Measurements from ENCODE around the gene CA5A. TPM values are rescaled to one million over a fixed set of nuclear protein-coding genes. Genes with fewer than 3 reads are reported as not detected.
A peak's percentile ranks its signal among the peaks of the same experiment; 100 is the strongest.

Gene CA5A
- total and polyA plus RNA-seq, 9 of the 15 experiments (the other 6 are each of a cell fraction or from before 2014, with no cell fraction given): not detected

- H3K4me2 ChIP-seq (ENCODE audit: insufficient read depth, low read length): no peak overlapping the region
- no peaks in the 10 kb centered on the region for H3K36me3 ChIP-seq (ENCODE audit: control insufficient read depth, insufficient read depth, low read length)
- H4K20me1 ChIP-seq (replicated peaks; ENCODE audit: control insufficient read depth, insufficient read depth, low read length): no peaks in the 10 kb centered on the region
- WGBS (ENCODE audit: insufficient coverage, low coverage, missing lambda C conversion rate): 41% methylated on average over 10 of the region's 10 CpGs
- POLR2A ChIA-PET: no interaction called here
- H3K27ac ChIP-seq (ENCODE audit: extremely low read depth, low read depth, low read length): no peak overlapping the region
- DNase-seq (ENCODE audit: extremely low read depth in 1 of 4, low spot score in 3 of 4): no peak
- H3K4me3 ChIP-seq: no peak overlapping the region
- H3K4me1 ChIP-seq (replicated peaks in 1 of 2; ENCODE audit: control insufficient read depth in 2 of 2, insufficient read depth in 2 of 2, low read length in 2 of 2): peaks cover 10 to 30% of the 10 kb centered on the region in 2 experiments; a peak in 4 of 5 replicates
- intact Hi-C loops (cut with micrococcal nuclease): no loop called here
- no peaks in the 10 kb centered on the region for H3K9me1 ChIP-seq (ENCODE audit: control insufficient read depth, insufficient read depth, low read length)
- no peak for TF ChIP-seq ZNF583 (CRISPR knock-in tag; IDR thresholded peaks at IDR 0.05)
- TF ChIP-seq ZBTB26 (CRISPR knock-in tag; IDR thresholded peaks at IDR 0.05): no peak
- no peak for TF ChIP-seq KLF10 (CRISPR knock-in tag; IDR thresholded peaks at IDR 0.05)
- no peak for TF ChIP-seq IFI16 (CRISPR knock-in tag; IDR thresholded peaks at IDR 0.05)
- peak; percentile 39; the same call in 1 of the 2 replicates for TF ChIP-seq C11orf30 (IDR thresholded peaks at IDR 0.05; ENCODE audit: low read depth)
- 0 out of 4 replicates have a peak, but pooled peaks of 1 of the 2 experiments have one; percentile 4 for TF ChIP-seq RAD21 (CRISPR knock-in tag; conservative IDR thresholded peaks at IDR 0.05 in 1 of 2, IDR thresholded peaks at IDR 0.05 in 1 of 2)
- TF ChIP-seq PTBP1 (IDR thresholded peaks at IDR 0.05; ENCODE audit: low read depth, low read length): no peak
- TF ChIP-seq CTCF (IDR thresholded peaks at IDR 0.05 in 2 of 3, conservative IDR thresholded peaks at IDR 0.05 in 1 of 3; ENCODE audit: insufficient read depth in 2 of 3, low read depth in 1 of 3, low read length in 3 of 3): peak in 2 of 3 experiments; percentile 11 to 17; a peak in 2 of 6 replicates
- TF ChIP-seq MAFK (IDR thresholded peaks at IDR 0.05; ENCODE audit: low read length): peak; percentile 24; the same call in 1 of the 2 replicates
- TF ChIP-seq ZNF639 (CRISPR knock-in tag; conservative IDR thresholded peaks at IDR 0.05 in 1 of 2, IDR thresholded peaks at IDR 0.05 in 1 of 2): no peak
- no peak for TF ChIP-seq ZNF445 (CRISPR knock-in tag; IDR thresholded peaks at IDR 0.05; ENCODE audit: low read depth)
- no peak for TF ChIP-seq ZNF134 (CRISPR knock-in tag; conservative IDR thresholded peaks at IDR 0.05)
- no peak for TF ChIP-seq TSC22D4 (tag; IDR thresholded peaks at IDR 0.05)
- no peak overlapping the region for H2AFZ ChIP-seq (ENCODE audit: low read depth, low read length)
- no peak for ATAC-seq
- no peak for FAIRE-seq
- no peaks in the 10 kb centered on the region for H3K79me2 ChIP-seq (ENCODE audit: control insufficient read depth, insufficient read depth, low read length)
- H3K27me3 ChIP-seq (ENCODE audit: control insufficient read depth in 2 of 2, insufficient read depth in 2 of 2, low read length in 2 of 2): peaks cover 14 to 37% of the 10 kb centered on the region in 2 experiments
- CTCF ChIA-PET (ENCODE audit: low intra/inter-chr PET ratio): no interaction called here
- in situ Hi-C loops (cut with MboI): no loop called here
- H3K9ac ChIP-seq (ENCODE audit: insufficient read depth in 1 of 2, low read depth in 2 of 2, low read length in 2 of 2): no peak overlapping the region; a peak in 1 of 4 replicates
- no TSS peak for BruUV-seq (replicated peaks)
- H3K9me3 ChIP-seq (replicated peaks; ENCODE audit: control insufficient read depth, insufficient read depth, low read depth, low read length): no peaks in the 10 kb centered on the region
Measured at GRCh38 chr16:87919681-87919994, 16.7 kb downstream of the CA5A start.

Data from K562 (cell line).